SK-N-SH (cell line): Measurements from ENCODE around the gene LRP5. TPM values are rescaled to one million over a fixed set of nuclear protein-coding genes. Genes with fewer than 3 reads are reported as not detected.
"Not testable (repeated sequence)": the region's sequence is repeated elsewhere in the genome, so short reads cannot be mapped to it uniquely, and the experiment has no call there.

Experiments used
- CTCF ChIA-PET: fragments of 300-600, 350-600 bp; formaldehyde crosslinking; extraction: SDS; loops from one replicate; lab custom pipeline; 2021; lab: Yijun Ruan, JAX
- POLR2A ChIA-PET: fragments of 350-600 bp; sonication (Branson Sonifier 250); formaldehyde crosslinking; extraction: SDS; loops from one replicate; lab custom pipeline; 2020; ENCODE audit warnings: antibody characterized with exemption, inconsistent platforms; lab: Yijun Ruan, JAX
- DNase-seq: peaks from one replicate; pipeline ENCODE4 v3.0.0; 2012
- H2AFZ ChIP-seq: fragments of 200-600 bp; sonication (generic); 2 replicates; pipeline ENCODE4 v1.8.1; 2016; ENCODE audit warnings: antibody characterized with exemption, mild to moderate bottlenecking, low read depth
- H3F3A ChIP-seq: fragments of 200-600 bp; sonication (generic); replicated peaks from 2 replicates; pipeline ENCODE3; 2016; ENCODE audit warnings: antibody characterized with exemption, mild to moderate bottlenecking; ENCODE audit not compliant: insufficient read depth
- H3K27ac ChIP-seq, 2 experiments: fragments of 200-500 bp in 1 of 2; fragments of 200-600 bp in 1 of 2; sonication (Bioruptor generic) in 1 of 2; sonication (generic), shearing (Covaris generic) in 1 of 2; 2 replicates each; pipeline versions ENCODE4 v1.5.1 to v1.6.1; 2014 to 2016; ENCODE audit warnings: low read depth in 2 of 2, inconsistent platforms in 1 of 2, low read length in 1 of 2, mild to moderate bottlenecking in 1 of 2, mixed read lengths in 1 of 2
- H3K27me3 ChIP-seq: fragments of 200-600 bp; sonication (generic), shearing (Covaris generic); 2 replicates; pipeline ENCODE4 v1.6.1; 2016; ENCODE audit warnings: mixed run types; ENCODE audit not compliant: insufficient read depth
- H3K36me3 ChIP-seq, 2 experiments: fragments of 200-500 bp in 1 of 2; fragments of 200-600 bp in 1 of 2; sonication (Bioruptor generic) in 1 of 2; sonication (generic) in 1 of 2; replicated peaks in 1 of 2; 2 replicates each; pipeline versions ENCODE3 to v1.5.1; 2014 to 2016; ENCODE audit warnings: low read length in 1 of 2, mild to moderate bottlenecking in 1 of 2; ENCODE audit not compliant: insufficient read depth in 2 of 2, control insufficient read depth in 1 of 2
- H3K4me1 ChIP-seq, 2 experiments: fragments of 200-500 bp in 1 of 2; fragments of 200-600 bp in 1 of 2; sonication (Bioruptor generic) in 1 of 2; sonication (generic), shearing (Covaris generic) in 1 of 2; 2 replicates each; pipeline versions ENCODE4 v1.5.1 to v1.6.1; 2014 to 2016; ENCODE audit warnings: low read depth in 1 of 2, low read length in 1 of 2, mixed run types in 1 of 2; ENCODE audit not compliant: insufficient read depth in 2 of 2, control insufficient read depth in 1 of 2
- H3K4me2 ChIP-seq: fragments of 200-600 bp; sonication (generic), shearing (Covaris generic); 2 replicates; pipeline ENCODE4 v1.6.1; 2017; ENCODE audit warnings: mixed run types
- H3K4me3 ChIP-seq, 2 experiments: fragments of 200-500 bp in 1 of 2; fragments of 200-600 bp in 1 of 2; sonication (Bioruptor generic) in 1 of 2; sonication (generic), shearing (Covaris generic) in 1 of 2; 2 replicates each; pipeline versions ENCODE4 v1.5.1 to v1.8.1; 2014 to 2016; ENCODE audit warnings: low read depth in 2 of 2, inconsistent platforms in 1 of 2, low read length in 1 of 2, mild to moderate bottlenecking in 1 of 2, mixed read lengths in 1 of 2, moderate library complexity in 1 of 2
- H3K79me2 ChIP-seq: fragments of 200-600 bp; sonication (generic); 2 replicates; pipeline ENCODE4 v1.8.1; 2017; ENCODE audit warnings: mild to moderate bottlenecking; ENCODE audit not compliant: insufficient read depth
- H3K9ac ChIP-seq: fragments of 200-600 bp; sonication (generic); 2 replicates; pipeline ENCODE4 v1.6.1; 2017; ENCODE audit warnings: mixed run types
- H3K9me2 ChIP-seq: fragments of 200-600 bp; sonication (generic); 2 replicates; pipeline ENCODE4 v1.6.1; 2017; ENCODE audit warnings: mixed run types
- H3K9me3 ChIP-seq: fragments of 200-600 bp; sonication (generic); 2 replicates; pipeline ENCODE4 v1.6.1; 2017; ENCODE audit warnings: mixed run types, mild to moderate bottlenecking, moderate library complexity
- H4K20me1 ChIP-seq: fragments of 200-600 bp; sonication (generic); 2 replicates; pipeline ENCODE4 v1.6.1; 2017; ENCODE audit warnings: mild to moderate bottlenecking, mixed run types; ENCODE audit not compliant: insufficient read depth
- ELF1 ChIP-seq: IDR thresholded peaks from 2 replicates; pipeline ENCODE4 v1.4.0; 2012
- EP300 ChIP-seq, 2 experiments: IDR thresholded peaks; 2 replicates each; pipeline versions ENCODE4 v1.4.0 to v1.6.1; 2012; ENCODE audit warnings: borderline replicate concordance in 1 of 2, low read depth in 1 of 2, low read length in 1 of 2
- EZH2phosphoT487 ChIP-seq: fragments of 200-600 bp; sonication (generic); IDR thresholded peaks from 2 replicates; pipeline ENCODE4 v1.6.1; 2017; ENCODE audit warnings: low read depth, mixed run types, mild to moderate bottlenecking, antibody characterized with exemption, moderate library complexity, borderline replicate concordance
- FOXJ3 ChIP-seq: sonication (generic); formaldehyde crosslinking; IDR thresholded peaks from 2 replicates; pipeline ENCODE4 v1.5.1; 2020; ENCODE audit warnings: mild to moderate bottlenecking, missing genetic modification reagents
- FOXM1 ChIP-seq: IDR thresholded peaks from 2 replicates; pipeline ENCODE4 v1.4.0; 2012; ENCODE audit warnings: low read depth, mild to moderate bottlenecking
- GATA2 ChIP-seq: sonication (generic); formaldehyde crosslinking; IDR thresholded peaks from 2 replicates; pipeline ENCODE4 v1.5.0; 2020; ENCODE audit warnings: mild to moderate bottlenecking, missing genetic modification reagents
- IRF3 ChIP-seq: fragments of 150-350 bp; IDR thresholded peaks from 2 replicates; pipeline ENCODE4 v1.6.1; 2016; ENCODE audit warnings: mild to moderate bottlenecking, low read depth, low read length
- JUND ChIP-seq: IDR thresholded peaks from 2 replicates; pipeline ENCODE4 v1.4.0; 2012
- NRF1 ChIP-seq: IDR thresholded peaks from 2 replicates; pipeline ENCODE4 v1.6.1; 2012; ENCODE audit warnings: low read depth, mild to moderate bottlenecking, low read length
- PBX3 ChIP-seq: IDR thresholded peaks from 2 replicates; pipeline ENCODE4; 2012
- POLR2AphosphoS5 ChIP-seq: IDR thresholded peaks from 2 replicates; pipeline ENCODE4 v1.6.1; 2012; ENCODE audit warnings: low read depth, low read length
- REST ChIP-seq: IDR thresholded peaks from 2 replicates; pipeline ENCODE4 v1.6.1; 2012; ENCODE audit warnings: mild to moderate bottlenecking, low read depth, low read length, moderate library complexity
- RFX5 ChIP-seq: IDR thresholded peaks from 2 replicates; pipeline ENCODE4 v1.6.1; 2012; ENCODE audit warnings: mild to moderate bottlenecking, improper control_type of control experiment, low read length
- RXRA ChIP-seq: IDR thresholded peaks from 2 replicates; pipeline ENCODE4 v1.4.0; 2012; ENCODE audit warnings: low read depth, mild to moderate bottlenecking, borderline replicate concordance
- SIN3A ChIP-seq: IDR thresholded peaks from 2 replicates; pipeline ENCODE4 v1.6.1; 2012; ENCODE audit warnings: low read depth, mild to moderate bottlenecking, low read length, moderate library complexity, borderline replicate concordance
- USF1 ChIP-seq: IDR thresholded peaks from 2 replicates; pipeline ENCODE4 v1.4.0; 2012; ENCODE audit warnings: low read depth, borderline replicate concordance
- YY1 ChIP-seq: IDR thresholded peaks from 2 replicates; pipeline ENCODE4 v1.4.0; 2012; ENCODE audit warnings: low read depth, mild to moderate bottlenecking
- WGBS: methylation state at CpG from one replicate; pipeline ENCODE4 v1.1.6; 2017; ENCODE audit warnings: low lambda C conversion rate; 5-methylcytosine and 5-hydroxymethylcytosine counted together
- polyA plus RNA-seq, 3 experiments: library from polyadenylated mRNA; depleted of rRNA; stranded (reverse); fragments of >200 nt; gene quantifications; 2 replicates each; pipeline ENCODE4 v1.2.3, GENCODE V29; 2012

LRP5 gene
- polyA plus RNA-seq, 1 of the 3 experiments (the other 2 are of a cell fraction), result 15.0 TPM

- Histone ChIP-seq H4K20me1 (no peaks in the 10 kb centered on the region), H3K36me3 (no peaks in the 10 kb centered on the region), H3K9me2 (no peaks in the 10 kb centered on the region), H3K9ac (no peak overlapping the region), H3K27me3 (no peaks in the 10 kb centered on the region)
- ChIA-PET CTCF (interaction anchor here (1.2 kb wide), 1 partner anchor 15 kb away, joined by 3 read pairs; no protein-coding TSS in a partner anchor), POLR2A (no interaction called here)
- WGBS, result 83% methylated on average over 14 of the region's 14 CpGs
- no peak for TF ChIP-seq POLR2AphosphoS5
- TF ChIP-seq FOXM1, result no peak
- no peak for TF ChIP-seq JUND
- no peak for TF ChIP-seq RXRA
- no peak for TF ChIP-seq NRF1
- TF ChIP-seq RFX5, result no peak
- no peak for TF ChIP-seq ELF1
- TF ChIP-seq GATA2 (CRISPR knock-in tag), result no peak
- TF ChIP-seq PBX3, result no peak
- TF ChIP-seq EP300 (IDR thresholded peaks at IDR 0.05; ENCODE audit: borderline replicate concordance in 1 of 2, low read depth in 1 of 2, low read length in 1 of 2), result no peak
- TF ChIP-seq IRF3, result no peak
- TF ChIP-seq, all 33 proteins: peak for 0
- H3K4me1 ChIP-seq, result no peaks in the 10 kb centered on the region
- DNase-seq, result no peak
- H3K9me3 ChIP-seq, result no peaks in the 10 kb centered on the region
- H3K4me3 ChIP-seq, result no peak overlapping the region
- H3K4me2 ChIP-seq, result no peak overlapping the region
- H3K79me2 ChIP-seq, result no peaks in the 10 kb centered on the region
- no peak overlapping the region for H3K27ac ChIP-seq
- no peak overlapping the region for H2AFZ ChIP-seq
- peaks cover 3% of the 10 kb centered on the region for H3F3A ChIP-seq
Measured at GRCh38 chr11:68282861-68283230, 29.5 kb upstream of the LRP5 start.

GRCh38 chr11:68284588-68284987 lies 27.8 kb upstream of the LRP5 start:
- H3K27me3 ChIP-seq, H3F3A ChIP-seq, H3K4me3 ChIP-seq, H2AFZ ChIP-seq, POLR2A ChIA-PET, H3K27ac ChIP-seq, H3K9ac ChIP-seq, H3K4me2 ChIP-seq, H3K4me1 ChIP-seq, H4K20me1 ChIP-seq, H3K9me3 ChIP-seq, H3K9me2 ChIP-seq, DNase-seq, H3K36me3 ChIP-seq, H3K79me2 ChIP-seq: not testable (repeated sequence)
- 79% methylated on average over 3 of the region's 3 CpGs for WGBS
- CTCF ChIA-PET, result interaction anchor here (0.7 to 6.5 kb wide), 2 partner anchors 13 to 27 kb away, joined by 3 to 42 read pairs; no protein-coding TSS in a partner anchor

GRCh38 chr11:68287419-68287818 lies 25.0 kb upstream of the LRP5 start:
- POLR2A ChIA-PET, result no interaction called here
- H3F3A ChIP-seq, result no peaks in the 10 kb centered on the region
- H2AFZ ChIP-seq, result no peak overlapping the region
- H3K27ac ChIP-seq, result no peak overlapping the region
- CTCF ChIA-PET, result interaction anchor here (3.2 to 6.5 kb wide), 2 partner anchors 11 to 30 kb away, joined by 12 to 42 read pairs; no protein-coding TSS in a partner anchor
- no peaks in the 10 kb centered on the region for H4K20me1 ChIP-seq
- H3K4me2 ChIP-seq, result no peak overlapping the region
- no peaks in the 10 kb centered on the region for H3K4me1 ChIP-seq
- H3K79me2 ChIP-seq, result no peaks in the 10 kb centered on the region
- WGBS, result 70% methylated on average over 8 of the region's 8 CpGs
- H3K36me3 ChIP-seq, result no peaks in the 10 kb centered on the region
- H3K4me3 ChIP-seq, result no peak overlapping the region
- H3K9ac ChIP-seq, result no peak overlapping the region
- H3K27me3 ChIP-seq, result no peaks in the 10 kb centered on the region
- DNase-seq, result no peak
- no peaks in the 10 kb centered on the region for H3K9me2 ChIP-seq
- 0 out of 2 replicates have a peak, but pooled peaks cover 6% of the 10 kb centered on the region for H3K9me3 ChIP-seq
- no peak for TF ChIP-seq SIN3A
- no peak for TF ChIP-seq USF1
- no peak for TF ChIP-seq RXRA
- no peak for TF ChIP-seq YY1
- no peak for TF ChIP-seq EP300 (IDR thresholded peaks at IDR 0.05; ENCODE audit: borderline replicate concordance in 1 of 2, low read depth in 1 of 2, low read length in 1 of 2)
- TF ChIP-seq REST, result no peak
- TF ChIP-seq FOXJ3 (CRISPR knock-in tag), result no peak
- TF ChIP-seq EZH2phosphoT487, result no peak
